Retinal pigment epithelial cell (primary cell): Measurements from ENCODE around the gene WASF1.

Experiments used
- DNase-seq: peaks from one replicate; pipeline ENCODE4 v3.0.0-alpha.2; 2010; ENCODE audit warnings: low read depth
- H3K4me3 ChIP-seq: 2 replicates; pipeline ENCODE4 v1.5.1; 2011; ENCODE audit warnings: mild to moderate bottlenecking, low read length, control low read depth, moderate library complexity
- TF ChIP-seq, protein P1 (sequence below): conservative IDR thresholded peaks from 2 replicates; pipeline ENCODE4 v1.5.1; 2011; ENCODE audit warnings: low read depth, low read length, control low read depth, inconsistent platforms

The WASF1 gene

DNA sequence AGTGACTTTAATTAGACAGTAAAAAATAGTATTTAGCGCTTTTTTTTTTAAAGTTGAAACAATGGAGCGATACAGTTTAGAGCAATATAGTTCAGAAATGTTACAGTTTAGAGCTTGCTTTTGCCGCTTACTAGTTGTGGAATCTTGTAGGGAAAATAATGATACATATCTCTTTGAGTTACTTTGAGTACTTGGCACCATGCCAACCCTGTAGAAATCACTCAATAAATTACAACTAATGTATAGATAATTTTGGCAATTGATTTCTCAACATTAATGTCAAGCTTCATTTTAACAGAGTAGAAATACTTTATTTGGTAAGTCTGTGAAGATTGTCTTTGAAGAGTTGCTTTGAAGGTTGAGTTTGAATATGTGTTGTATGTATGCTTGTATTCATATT lies 28.2 kb upstream of the WASF1 start:
- H3K4me3 ChIP-seq: no peak overlapping the region
- TF ChIP-seq, protein P1, sequence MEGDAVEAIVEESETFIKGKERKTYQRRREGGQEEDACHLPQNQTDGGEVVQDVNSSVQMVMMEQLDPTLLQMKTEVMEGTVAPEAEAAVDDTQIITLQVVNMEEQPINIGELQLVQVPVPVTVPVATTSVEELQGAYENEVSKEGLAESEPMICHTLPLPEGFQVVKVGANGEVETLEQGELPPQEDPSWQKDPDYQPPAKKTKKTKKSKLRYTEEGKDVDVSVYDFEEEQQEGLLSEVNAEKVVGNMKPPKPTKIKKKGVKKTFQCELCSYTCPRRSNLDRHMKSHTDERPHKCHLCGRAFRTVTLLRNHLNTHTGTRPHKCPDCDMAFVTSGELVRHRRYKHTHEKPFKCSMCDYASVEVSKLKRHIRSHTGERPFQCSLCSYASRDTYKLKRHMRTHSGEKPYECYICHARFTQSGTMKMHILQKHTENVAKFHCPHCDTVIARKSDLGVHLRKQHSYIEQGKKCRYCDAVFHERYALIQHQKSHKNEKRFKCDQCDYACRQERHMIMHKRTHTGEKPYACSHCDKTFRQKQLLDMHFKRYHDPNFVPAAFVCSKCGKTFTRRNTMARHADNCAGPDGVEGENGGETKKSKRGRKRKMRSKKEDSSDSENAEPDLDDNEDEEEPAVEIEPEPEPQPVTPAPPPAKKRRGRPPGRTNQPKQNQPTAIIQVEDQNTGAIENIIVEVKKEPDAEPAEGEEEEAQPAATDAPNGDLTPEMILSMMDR: no peak
- DNase-seq: no peak

DNA sequence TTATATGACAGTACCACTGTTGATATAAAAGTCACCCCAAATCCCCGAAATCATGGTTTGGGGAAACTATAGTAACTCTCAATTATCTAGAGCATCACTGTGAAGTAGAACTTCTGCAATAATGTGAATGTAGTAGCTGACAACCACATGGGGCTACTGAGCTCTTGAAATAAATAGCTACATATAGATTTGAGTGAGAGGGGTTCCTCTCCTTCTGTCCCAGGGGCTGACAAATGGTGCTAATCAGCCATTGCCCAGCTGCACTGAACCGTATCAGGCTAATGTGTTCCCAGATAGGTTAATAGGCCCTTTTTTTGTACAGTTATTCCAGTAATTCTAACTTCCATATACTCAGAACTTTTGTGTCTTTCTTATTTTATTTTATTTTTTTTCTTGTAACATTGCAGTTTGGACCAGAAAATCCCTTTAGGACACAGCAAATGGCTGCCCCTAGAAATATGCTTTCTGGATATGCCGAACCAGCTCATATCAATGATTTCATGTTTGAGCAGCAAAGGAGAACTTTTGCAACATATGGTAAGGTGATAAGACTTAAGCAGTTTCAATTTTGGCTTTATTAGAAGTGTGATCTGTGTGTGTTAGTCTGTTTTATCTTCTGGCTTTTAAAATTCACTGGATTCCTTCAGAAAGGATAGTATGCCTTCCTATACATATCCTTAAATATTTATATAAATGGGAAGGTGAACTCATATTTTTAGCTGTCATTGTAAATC lies 21.8 kb upstream of the WASF1 start:
- no peak for DNase-seq
- TF ChIP-seq, protein P1: no peak
- no peak overlapping the region for H3K4me3 ChIP-seq

DNA sequence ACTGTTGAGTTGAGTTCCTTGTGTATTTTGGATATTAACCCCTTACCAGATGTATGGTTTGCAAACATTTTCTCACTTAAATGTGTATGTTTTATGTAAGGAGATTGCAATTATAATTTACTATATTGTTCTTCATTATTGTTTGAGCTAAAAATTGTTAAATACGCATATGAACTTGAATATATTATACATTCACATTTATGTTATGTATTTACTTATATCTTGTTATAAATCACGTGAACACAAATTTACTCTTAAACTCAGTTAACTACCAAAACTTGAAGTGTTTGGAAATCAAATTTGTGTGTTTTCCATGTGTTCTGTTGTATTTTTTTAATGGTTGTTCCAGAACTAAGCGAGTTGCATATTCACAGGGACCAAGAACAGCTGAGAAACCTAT lies 19.1 kb upstream of the WASF1 start:
- DNase-seq: no peak
- H3K4me3 ChIP-seq: no peak overlapping the region
- TF ChIP-seq, protein P1: no peak

DNA sequence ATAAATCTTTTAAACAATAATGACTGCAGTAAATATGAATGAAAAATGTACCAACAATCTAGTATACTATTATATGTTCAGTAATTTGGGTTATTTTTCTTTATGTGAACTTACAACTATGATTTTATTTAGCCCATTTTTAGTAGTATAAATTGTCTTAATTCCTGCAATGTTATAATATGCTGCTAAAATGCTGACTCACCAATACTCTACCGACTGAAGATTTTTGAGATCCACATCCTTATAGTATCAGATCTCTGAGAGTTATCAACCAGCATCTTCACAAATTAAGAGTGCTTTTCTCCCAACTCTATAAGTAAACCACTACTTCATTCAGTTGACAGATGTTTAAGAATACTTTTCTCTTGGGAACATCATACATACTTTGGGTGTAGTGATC lies 17.4 kb upstream of the WASF1 start:
- DNase-seq: no peak
- no peak overlapping the region for H3K4me3 ChIP-seq
- TF ChIP-seq, protein P1: no peak

DNA sequence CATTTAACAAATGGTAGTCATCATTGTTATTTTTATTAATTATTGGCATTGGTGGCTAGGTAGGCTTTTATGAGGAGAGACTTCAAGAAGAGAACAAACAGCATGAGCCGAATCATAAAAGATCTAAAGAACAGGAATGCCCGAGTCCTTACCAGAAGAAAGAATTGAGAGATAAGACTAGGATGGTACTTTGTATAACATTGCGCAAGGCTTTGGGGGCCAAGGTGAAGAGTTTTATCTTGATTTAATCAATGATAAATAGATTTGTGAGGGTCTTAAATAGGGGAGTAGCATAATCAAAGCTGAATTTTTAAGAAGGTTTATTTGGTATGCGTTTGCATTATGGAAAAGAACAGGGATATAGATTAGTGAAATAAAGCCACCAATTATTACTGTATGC lies 16.2 kb upstream of the WASF1 start:
- no peak for DNase-seq
- TF ChIP-seq, protein P1: no peak
- no peak overlapping the region for H3K4me3 ChIP-seq

DNA sequence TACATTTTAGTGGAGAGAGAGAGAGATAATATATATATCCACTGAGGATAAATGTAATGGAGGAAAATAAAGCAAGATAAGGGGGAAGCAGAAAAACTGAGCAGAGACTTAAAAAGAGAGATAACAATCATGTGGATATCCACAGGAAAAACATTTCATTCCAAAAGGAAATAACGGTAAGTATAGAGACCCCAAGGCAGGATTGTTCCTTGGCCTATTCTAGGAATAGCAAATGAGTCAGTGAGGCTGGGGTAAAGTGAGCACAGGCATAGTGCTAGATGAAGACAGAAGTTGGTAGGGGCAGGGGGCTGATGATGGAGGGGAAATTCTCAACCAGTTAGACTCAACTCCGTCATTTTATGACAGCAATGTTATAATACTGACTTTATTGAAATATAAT lies 12.0 kb upstream of the WASF1 start:
- DNase-seq: no peak
- TF ChIP-seq, protein P1: no peak
- H3K4me3 ChIP-seq: no peak overlapping the region

DNA sequence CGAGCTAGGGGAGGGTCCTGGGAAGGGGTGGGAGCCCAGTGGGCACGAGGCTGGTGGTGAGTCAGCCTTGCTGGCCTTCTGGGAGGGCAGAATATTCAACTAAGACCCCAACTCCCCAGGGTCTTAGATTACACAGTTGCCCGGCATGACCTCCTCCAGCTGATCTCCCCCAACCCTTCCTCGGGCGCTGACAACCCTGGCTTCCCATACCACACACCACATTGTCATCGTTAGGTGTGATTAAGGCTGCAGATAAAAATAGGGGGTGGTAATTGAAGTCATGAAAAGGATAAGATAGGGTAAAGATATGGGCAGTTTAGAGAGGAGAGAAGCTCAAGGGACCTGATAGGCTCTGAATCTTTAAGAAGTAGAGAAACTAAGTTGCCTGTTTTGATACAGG lies 11.3 kb upstream of the WASF1 start:
- DNase-seq: no peak
- no peak overlapping the region for H3K4me3 ChIP-seq
- TF ChIP-seq, protein P1: no peak
